Measurements from ENCODE around the gene MMP2. TPM values are rescaled to one million over a fixed set of nuclear protein-coding genes. Genes with fewer than 3 reads are reported as not detected.

The MMP2 gene
- total and polyA plus RNA-seq, 2 of the 8 experiments (the other 6 are each of a cell fraction or from before 2014, with no cell fraction given): 33.6 to 58.2 TPM

DNA sequence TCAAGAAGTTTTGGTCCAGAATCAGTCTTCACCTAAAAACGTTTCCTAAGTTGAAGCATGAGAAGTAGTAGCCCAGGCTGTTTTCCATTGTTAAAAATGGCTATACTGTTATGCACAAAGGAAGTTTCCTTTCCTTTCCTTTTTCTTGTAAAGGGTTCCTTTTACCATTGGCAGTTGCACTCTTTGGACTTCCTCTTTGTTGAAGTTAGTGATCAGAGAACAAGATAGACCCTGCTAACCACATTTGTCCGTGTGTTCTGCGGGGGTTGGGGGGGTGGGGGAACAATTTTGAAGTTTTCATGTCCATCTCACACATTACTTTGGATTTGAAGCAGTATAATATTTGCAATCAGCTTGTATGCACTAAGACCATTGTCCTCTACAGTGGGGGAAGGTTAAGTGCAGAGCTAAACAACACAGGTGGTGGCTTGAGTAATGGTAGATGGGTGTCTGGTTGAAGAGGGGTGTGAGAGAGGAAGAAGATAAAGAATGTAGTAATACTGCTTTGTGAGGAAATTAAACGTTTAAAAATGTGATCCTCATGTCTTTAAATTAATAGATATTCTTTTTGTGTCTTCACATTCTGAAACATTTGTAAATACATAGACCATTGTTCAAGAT is 31.3 kb downstream of the MMP2 start (continued):
- TF ChIP-seq RBBP5 (IDR thresholded peaks at IDR 0.05; ENCODE audit: borderline replicate concordance, low read depth, low read length): no peak
- no peak for TF ChIP-seq POU5F1 (IDR thresholded peaks at IDR 0.05; ENCODE audit: low read depth, low read length)
- TF ChIP-seq CBX5 (IDR thresholded peaks at IDR 0.05; ENCODE audit: low read depth, low read length): no peak
- TF ChIP-seq GTF2F1 (IDR thresholded peaks at IDR 0.05; ENCODE audit: borderline replicate concordance, low read depth, low read length): no peak
- no peak for TF ChIP-seq RXRA (IDR thresholded peaks at IDR 0.05; ENCODE audit: insufficient read depth, low read depth, low read length)
